A549 (cell line): Measurements from ENCODE around the gene SKOR1.

Source experiments
- CHD4 ChIP-seq: fragments of 200-600 bp; sonication (generic); IDR thresholded peaks from 2 replicates; pipeline ENCODE4 v1.6.1; 2016; ENCODE audit warnings: antibody characterized with exemption, mild to moderate bottlenecking, borderline replicate concordance
- CTCF ChIP-seq: fragments of >200 bp; sonication (Bioruptor Twin); formaldehyde crosslinking; IDR thresholded peaks from 3 replicates; pipeline ENCODE4 v1.5.1; 2016
- MAZ ChIP-seq: fragments of 150-350 bp; IDR thresholded peaks from 2 replicates; pipeline ENCODE4 v1.6.1; 2014; ENCODE audit warnings: antibody characterized with exemption, low read depth, low read length, borderline replicate concordance
- POLR2A ChIP-seq: IDR thresholded peaks from 2 replicates; pipeline ENCODE4 v1.6.1; 2012; ENCODE audit warnings: mild to moderate bottlenecking, low read length
- RAD21 ChIP-seq, 2 experiments: fragments of >200 bp in 1 of 2; sonication (Bioruptor Twin) in 1 of 2; formaldehyde crosslinking in 1 of 2; IDR thresholded peaks in 1 of 2; conservative IDR thresholded peaks in 1 of 2; 2 replicates in 1 of 2; 3 replicates in 1 of 2; pipeline ENCODE4 v1.6.1; 2012 to 2018; ENCODE audit warnings: inconsistent platforms in 1 of 2
- TF ChIP-seq, protein P1 (sequence below): fragments of 200-600 bp; sonication (generic); IDR thresholded peaks from 2 replicates; pipeline ENCODE4 v1.6.1; 2016; ENCODE audit warnings: antibody characterized with exemption, mild to moderate bottlenecking, moderate library complexity

- TF ChIP-seq POLR2A (no peak), CTCF (no peak), MAZ (no peak), RAD21 (conservative IDR thresholded peaks at IDR 0.05 in 1 of 2, IDR thresholded peaks at IDR 0.05 in 1 of 2) (no peak), CHD4 (no peak)
- TF ChIP-seq, protein P1, sequence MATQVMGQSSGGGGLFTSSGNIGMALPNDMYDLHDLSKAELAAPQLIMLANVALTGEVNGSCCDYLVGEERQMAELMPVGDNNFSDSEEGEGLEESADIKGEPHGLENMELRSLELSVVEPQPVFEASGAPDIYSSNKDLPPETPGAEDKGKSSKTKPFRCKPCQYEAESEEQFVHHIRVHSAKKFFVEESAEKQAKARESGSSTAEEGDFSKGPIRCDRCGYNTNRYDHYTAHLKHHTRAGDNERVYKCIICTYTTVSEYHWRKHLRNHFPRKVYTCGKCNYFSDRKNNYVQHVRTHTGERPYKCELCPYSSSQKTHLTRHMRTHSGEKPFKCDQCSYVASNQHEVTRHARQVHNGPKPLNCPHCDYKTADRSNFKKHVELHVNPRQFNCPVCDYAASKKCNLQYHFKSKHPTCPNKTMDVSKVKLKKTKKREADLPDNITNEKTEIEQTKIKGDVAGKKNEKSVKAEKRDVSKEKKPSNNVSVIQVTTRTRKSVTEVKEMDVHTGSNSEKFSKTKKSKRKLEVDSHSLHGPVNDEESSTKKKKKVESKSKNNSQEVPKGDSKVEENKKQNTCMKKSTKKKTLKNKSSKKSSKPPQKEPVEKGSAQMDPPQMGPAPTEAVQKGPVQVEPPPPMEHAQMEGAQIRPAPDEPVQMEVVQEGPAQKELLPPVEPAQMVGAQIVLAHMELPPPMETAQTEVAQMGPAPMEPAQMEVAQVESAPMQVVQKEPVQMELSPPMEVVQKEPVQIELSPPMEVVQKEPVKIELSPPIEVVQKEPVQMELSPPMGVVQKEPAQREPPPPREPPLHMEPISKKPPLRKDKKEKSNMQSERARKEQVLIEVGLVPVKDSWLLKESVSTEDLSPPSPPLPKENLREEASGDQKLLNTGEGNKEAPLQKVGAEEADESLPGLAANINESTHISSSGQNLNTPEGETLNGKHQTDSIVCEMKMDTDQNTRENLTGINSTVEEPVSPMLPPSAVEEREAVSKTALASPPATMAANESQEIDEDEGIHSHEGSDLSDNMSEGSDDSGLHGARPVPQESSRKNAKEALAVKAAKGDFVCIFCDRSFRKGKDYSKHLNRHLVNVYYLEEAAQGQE, result no peak
These were observed 16.5 kb upstream of the SKOR1 start for GRCh38 chr15:67808821-67809220.
